ENCODE results near the gene STRIP2.
"Not testable (repeated sequence)": the region's sequence is repeated elsewhere in the genome, so short reads cannot be mapped to it uniquely, and the experiment has no call there.

Gene STRIP2

GRCh38 chr7:129433847-129434674 is at the start of gene STRIP2:
TSS of gene STRIP2 (plus strand) at chr7:129434432. CDS start at chr7:129434473, 41 bp downstream.
- DNase-seq, result peak; percentile 89

GRCh38 chr7:129385116-129385515 is 49.1 kb upstream of the STRIP2 start:
- no peak for DNase-seq

GRCh38 chr7:129385598-129385997 is 48.6 kb upstream of the STRIP2 start:
- DNase-seq, result no peak

GRCh38 chr7:129386506-129386905 is 47.7 kb upstream of the STRIP2 start:
- DNase-seq, result no peak

GRCh38 chr7:129387537-129387936 is 46.7 kb upstream of the STRIP2 start:
- DNase-seq, result no peak

GRCh38 chr7:129388333-129389098 is 45.7 kb upstream of the STRIP2 start:
- DNase-seq, result no peak

GRCh38 chr7:129389829-129390228 is 44.4 kb upstream of the STRIP2 start:
- no peak for DNase-seq

- DNase-seq, result no peak
These were observed 43.9 kb upstream of the STRIP2 start for GRCh38 chr7:129390314-129390713.

- no peak for DNase-seq
These were observed 42.6 kb upstream of the STRIP2 start for GRCh38 chr7:129391546-129392171.

GRCh38 chr7:129393255-129393654 is 41.0 kb upstream of the STRIP2 start:
- no peak for DNase-seq

- no peak for DNase-seq
These were observed 40.1 kb upstream of the STRIP2 start for GRCh38 chr7:129394101-129394500.

GRCh38 chr7:129394982-129395914 is 39.0 kb upstream of the STRIP2 start:
- no peak for DNase-seq

GRCh38 chr7:129401228-129401966 is 32.8 kb upstream of the STRIP2 start:
- DNase-seq, result peak; percentile 87

- peak; percentile 48 for DNase-seq
These were observed 32.0 kb upstream of the STRIP2 start for GRCh38 chr7:129401967-129402860.

- no peak for DNase-seq
These were observed 28.7 kb upstream of the STRIP2 start for GRCh38 chr7:129405527-129405926.

- DNase-seq, result not testable (repeated sequence)
These were observed 24.0 kb upstream of the STRIP2 start for GRCh38 chr7:129410238-129410637.

- no peak for DNase-seq
These were observed 21.7 kb upstream of the STRIP2 start for GRCh38 chr7:129412501-129412900.

- no peak for DNase-seq
These were observed 17.2 kb upstream of the STRIP2 start for GRCh38 chr7:129417073-129417472.

GRCh38 chr7:129421717-129422250 is 12.4 kb upstream of the STRIP2 start:
- no peak for DNase-seq

GRCh38 chr7:129422727-129423126 is 11.5 kb upstream of the STRIP2 start:
- DNase-seq, result no peak

Measured in OCI-M1 (cell line).